Measurements from ENCODE around the gene TOM1L2. TPM values are rescaled to one million over a fixed set of nuclear protein-coding genes. Genes with fewer than 3 reads are reported as not detected.

The TOM1L2 gene
- total and polyA plus RNA-seq, 4 experiments from 2014 or later, result 1.6 to 63.1 (median 35.7) TPM

DNA sequence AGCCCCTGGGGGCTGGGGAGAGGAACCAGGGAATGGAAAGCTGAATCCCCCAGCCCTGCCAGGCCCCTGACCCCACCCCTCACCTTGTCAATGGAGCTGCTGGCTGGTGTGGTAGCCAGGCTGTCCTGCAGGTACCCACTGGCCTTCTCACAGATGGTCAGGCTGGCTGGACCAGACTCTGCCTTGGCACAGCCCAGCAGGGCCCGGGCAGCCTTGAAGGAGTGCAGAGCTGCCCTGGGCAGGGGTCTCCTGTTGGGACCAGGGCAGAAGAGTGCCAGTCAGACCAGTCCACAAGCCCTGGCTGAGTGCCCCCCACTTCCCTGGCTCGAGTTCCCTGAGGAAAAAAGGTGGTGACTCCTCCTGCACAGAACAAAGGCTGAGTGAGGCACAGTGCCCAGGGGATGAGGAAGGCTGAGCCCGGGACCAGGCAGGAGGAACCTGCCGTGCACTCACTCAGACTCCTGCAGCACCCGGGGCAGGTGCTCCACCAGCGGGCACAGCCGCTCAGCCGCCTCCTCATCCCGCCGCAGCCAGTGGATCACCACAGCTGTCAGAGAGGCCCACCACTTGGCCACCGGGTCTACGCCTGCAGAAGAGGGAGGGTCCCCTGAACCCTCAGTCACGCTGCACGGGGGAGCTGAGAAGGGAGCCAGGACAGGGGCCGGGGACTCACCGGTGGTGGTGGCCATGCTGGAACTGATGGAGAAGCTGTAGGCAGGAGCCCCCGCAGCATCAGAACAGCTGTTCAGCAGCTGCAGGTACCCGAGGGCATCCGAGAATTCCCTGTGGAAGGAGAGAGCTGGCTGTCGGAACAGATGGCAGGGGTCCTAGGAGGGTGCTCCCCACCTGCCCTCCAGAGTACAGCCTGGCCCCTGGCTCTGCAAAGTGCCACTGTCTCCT, 157.8 kb downstream of the TOM1L2 start:
- no peak overlapping the region for H3K4me3 ChIP-seq (ENCODE audit: low read length in 2 of 2)
- no peaks in the 10 kb centered on the region for H3K9me3 ChIP-seq (ENCODE audit: control insufficient read depth in 1 of 2, low read length in 2 of 2)
- Mint-ChIP-seq H3K27ac (peak overlapping the region in 1 of 7 donors; percentile 69), H3K4me1 (peaks cover 1 to 17% (median 5%) of the 10 kb centered on the region in 4 donors), H3K9me3 (peaks cover 0 to 2% (median 0%) of the 10 kb centered on the region in 8 donors), H3K36me3 (peaks cover 6 to 23% of the 10 kb centered on the region in 2 donors), H3K4me3 (no peak overlapping the region), H3K27me3 (no peaks in the 10 kb centered on the region)
- DNase-seq, result no peak
- ChIA-PET CTCF (ENCODE audit: partially characterized antibody) (interaction anchor here (1.2 to 11.7 kb wide), 4 partner anchors 18 to 42 kb away, joined by 3 to 234 read pairs (median 14); partner anchors contain the start of gene SREBF1), POLR2A (ENCODE audit: partially characterized antibody) (interaction anchor here (1.4 to 1.5 kb wide), 2 partner anchors 22 to 132 kb away, joined by 3 to 4 read pairs; partner anchors contain the start of gene SREBF1)
- peaks cover 17% of the 10 kb centered on the region for H3K36me3 ChIP-seq (ENCODE audit: insufficient read depth, low read length)
- no peaks in the 10 kb centered on the region for H3K27me3 ChIP-seq (ENCODE audit: insufficient read depth, low read length)
- intact Hi-C loops (cut with micrococcal nuclease), result no loop called here
- peaks cover 15% of the 10 kb centered on the region for H3K4me1 ChIP-seq (ENCODE audit: insufficient read depth, low read length)
- no peak overlapping the region for H3K27ac ChIP-seq (ENCODE audit: low read depth, low read length)

DNA sequence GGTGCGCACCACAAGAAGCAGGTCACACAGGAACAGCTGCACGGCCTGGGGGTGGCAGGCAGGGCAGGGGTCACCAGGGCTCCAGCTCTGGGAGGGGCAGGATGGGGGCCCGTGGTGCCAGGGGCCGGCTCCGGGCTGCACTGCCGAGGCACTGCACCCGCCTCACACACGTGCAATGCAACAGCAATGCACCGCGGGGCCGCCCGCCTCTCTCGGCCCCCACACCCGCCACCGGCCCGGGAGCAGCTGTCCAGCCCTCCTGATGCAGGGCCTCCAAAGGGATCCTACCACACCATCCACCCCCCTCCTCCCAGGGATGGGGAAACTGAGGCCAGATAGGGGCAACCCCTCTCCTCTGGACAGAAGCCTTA, 158.5 kb downstream of the TOM1L2 start:
- H3K9me3 Mint-ChIP-seq, result peaks cover 0 to 2% (median 0%) of the 10 kb centered on the region in 8 donors
- Histone ChIP-seq H3K27me3 (ENCODE audit: insufficient read depth, low read length) (no peaks in the 10 kb centered on the region), H3K4me1 (ENCODE audit: insufficient read depth, low read length) (peaks cover 8% of the 10 kb centered on the region), H3K9me3 (ENCODE audit: control insufficient read depth in 1 of 2, low read length in 2 of 2) (no peaks in the 10 kb centered on the region), H3K36me3 (ENCODE audit: insufficient read depth, low read length) (peaks cover 16% of the 10 kb centered on the region), H3K27ac (ENCODE audit: low read depth, low read length) (no peak overlapping the region), H3K4me3 (ENCODE audit: low read length in 2 of 2) (no peak overlapping the region)
- peaks cover under 1 to 12% (median 2%) of the 10 kb centered on the region in 4 donors for H3K4me1 Mint-ChIP-seq
- CTCF ChIA-PET (ENCODE audit: partially characterized antibody), result interaction anchor here (1.1 to 11.7 kb wide), 7 partner anchors 12 to 133 kb away, joined by 3 to 234 read pairs (median 11); partner anchors contain the start of genes RAI1 and SREBF1
- DNase-seq, result no peak
- intact Hi-C loops (cut with micrococcal nuclease), result no loop called here
- no peak overlapping the region for H3K4me3 Mint-ChIP-seq
- peaks cover 2 to 20% of the 10 kb centered on the region in 2 donors for H3K36me3 Mint-ChIP-seq
- POLR2A ChIA-PET (ENCODE audit: partially characterized antibody), result interaction anchor here (1.2 to 1.4 kb wide), 2 partner anchors 36 to 131 kb away, joined by 3 to 5 read pairs; no protein-coding TSS in a partner anchor
- H3K27ac Mint-ChIP-seq, result peak overlapping the region in 1 of 7 donors; percentile 69
- no peaks in the 10 kb centered on the region for H3K27me3 Mint-ChIP-seq

DNA sequence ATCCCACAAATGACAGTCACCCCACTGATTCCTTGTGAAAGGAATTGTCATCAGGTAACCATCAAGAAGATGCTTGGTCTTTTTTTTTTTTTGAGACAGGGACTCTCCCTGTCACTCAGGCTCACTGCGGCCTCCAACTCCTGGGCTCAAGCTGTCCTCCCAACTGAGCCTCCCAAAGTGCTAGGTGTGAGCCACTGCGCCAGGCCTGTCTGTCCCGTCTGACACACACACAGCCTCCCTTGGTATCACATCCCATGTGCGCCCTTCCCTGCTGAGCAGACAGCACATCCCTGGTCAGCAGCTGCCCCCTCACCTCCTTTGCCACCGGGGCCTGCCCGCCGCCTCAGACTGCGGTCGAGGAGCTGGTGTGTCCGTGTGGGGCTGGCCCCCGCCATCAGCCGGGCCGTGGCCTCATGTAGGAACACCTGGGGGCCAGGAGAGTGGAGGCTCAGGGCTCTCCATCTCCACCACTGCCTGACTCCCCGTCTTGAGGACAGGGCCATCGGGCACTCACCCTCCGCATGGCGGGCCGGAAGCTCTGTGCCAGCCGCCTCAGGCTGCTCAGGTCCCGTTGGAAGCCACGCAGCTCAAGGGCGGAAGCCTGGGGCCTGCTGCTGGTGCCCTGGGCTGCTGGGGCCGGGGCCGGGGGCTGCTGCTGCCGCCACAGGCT, 159.0 kb downstream of the TOM1L2 start:
- H3K27me3 ChIP-seq (ENCODE audit: insufficient read depth, low read length), result no peaks in the 10 kb centered on the region
- peaks cover 0 to 2% (median 0%) of the 10 kb centered on the region in 8 donors for H3K9me3 Mint-ChIP-seq
- no peaks in the 10 kb centered on the region for H3K9me3 ChIP-seq (ENCODE audit: control insufficient read depth in 1 of 2, low read length in 2 of 2)
- intact Hi-C loops (cut with micrococcal nuclease), result no loop called here
- H3K36me3 ChIP-seq (ENCODE audit: insufficient read depth, low read length), result peaks cover 11% of the 10 kb centered on the region
- peak overlapping the region in 2 of 7 donors; percentile 53 to 57 for H3K27ac Mint-ChIP-seq
- peak overlapping the region; percentile 8 for H3K27ac ChIP-seq (ENCODE audit: low read depth, low read length)
- H3K36me3 Mint-ChIP-seq, result peaks cover 0 to 18% of the 10 kb centered on the region in 2 donors
- H3K4me1 Mint-ChIP-seq, result peaks cover 0 to 12% (median 2%) of the 10 kb centered on the region in 4 donors
- H3K4me3 Mint-ChIP-seq, result no peak overlapping the region
- H3K4me1 ChIP-seq (ENCODE audit: insufficient read depth, low read length), result peaks cover 8% of the 10 kb centered on the region
- no peak for DNase-seq
- no peak overlapping the region for H3K4me3 ChIP-seq (ENCODE audit: low read length in 2 of 2)
- ChIA-PET POLR2A (ENCODE audit: partially characterized antibody) (interaction anchor here (0.8 to 1.4 kb wide), 4 partner anchors 23 to 131 kb away, joined by 3 to 5 read pairs (median 4); no protein-coding TSS in a partner anchor), CTCF (ENCODE audit: partially characterized antibody) (interaction anchor here (0.6 to 11.7 kb wide), 13 partner anchors 8 to 216 kb away, joined by 3 to 234 read pairs (median 8); partner anchors contain the start of genes RAI1 and SREBF1)
- no peaks in the 10 kb centered on the region for H3K27me3 Mint-ChIP-seq

DNA sequence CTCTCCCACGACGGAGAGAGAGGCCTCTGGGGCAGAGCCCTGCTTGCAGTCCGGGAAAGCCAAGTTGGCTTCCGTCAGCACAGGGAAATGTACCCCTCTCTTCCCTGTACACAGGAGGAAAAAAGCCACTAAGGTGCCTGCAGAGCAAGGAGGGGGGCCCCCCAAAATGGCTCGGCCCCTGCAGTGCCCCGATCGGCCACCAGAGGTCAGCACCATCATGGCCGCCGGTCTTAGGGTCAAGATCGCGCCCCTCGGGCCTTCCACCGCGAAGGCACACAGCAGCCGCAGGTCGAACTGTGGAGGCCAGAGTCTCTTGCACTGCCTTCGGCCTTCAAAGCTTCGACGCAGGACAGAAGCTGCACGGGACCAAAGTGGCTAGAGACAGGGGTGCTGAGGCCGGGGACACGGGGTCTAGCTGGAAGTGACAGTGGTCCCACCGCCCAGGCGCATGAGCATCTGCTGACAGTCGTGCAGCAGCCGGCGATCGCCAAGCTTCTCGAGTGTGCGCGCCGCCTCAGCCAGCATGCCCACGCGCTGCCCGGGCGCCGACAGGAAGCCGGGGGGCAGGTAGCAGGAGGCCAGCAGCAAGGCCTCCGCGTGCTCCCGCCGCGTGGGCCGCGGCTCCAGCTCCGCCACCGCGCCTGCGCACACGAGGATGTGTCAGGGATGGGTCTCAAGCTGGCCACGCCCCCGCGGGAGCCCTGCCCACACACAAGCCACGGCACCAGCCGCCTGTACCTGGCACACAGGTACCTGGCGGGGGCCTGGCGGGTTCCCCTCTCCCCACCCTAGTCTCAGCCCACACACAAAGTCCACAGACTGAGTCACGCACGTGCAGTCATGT, 159.8 kb downstream of the TOM1L2 start:
- Histone ChIP-seq H3K27me3 (ENCODE audit: insufficient read depth, low read length) (no peaks in the 10 kb centered on the region), H3K27ac (ENCODE audit: low read depth, low read length) (peak overlapping the region; percentile 8), H3K4me3 (ENCODE audit: low read length in 2 of 2) (no peak overlapping the region), H3K36me3 (ENCODE audit: insufficient read depth, low read length) (peaks cover 10% of the 10 kb centered on the region), H3K9me3 (ENCODE audit: control insufficient read depth in 1 of 2, low read length in 2 of 2) (no peaks in the 10 kb centered on the region), H3K4me1 (ENCODE audit: insufficient read depth, low read length) (peaks cover 8% of the 10 kb centered on the region)
- H3K27me3 Mint-ChIP-seq, result no peaks in the 10 kb centered on the region
- DNase-seq, result peak in 4 of 5 donors; percentile 58 to 71 (median 62)
- no peak overlapping the region for H3K4me3 Mint-ChIP-seq
- H3K4me1 Mint-ChIP-seq, result peaks cover 0 to 12% (median 2%) of the 10 kb centered on the region in 4 donors
- ChIA-PET POLR2A (ENCODE audit: partially characterized antibody) (interaction anchor here (0.5 to 1.2 kb wide), 4 partner anchors 13 to 37 kb away, joined by 3 to 5 read pairs (median 4); no protein-coding TSS in a partner anchor), CTCF (ENCODE audit: partially characterized antibody) (interaction anchor here (0.6 to 11.7 kb wide), 18 partner anchors 9 to 222 kb away, joined by 3 to 234 read pairs (median 7); partner anchors contain the start of genes RAI1 and SREBF1)
- intact Hi-C loops (cut with micrococcal nuclease), result loop anchor here (1.0 kb wide), 6 partner anchors 24 to 221 kb away; partner anchors contain the start of genes RAI1 and SREBF1
- H3K9me3 Mint-ChIP-seq, result peaks cover 0 to 2% (median 0%) of the 10 kb centered on the region in 8 donors
- H3K36me3 Mint-ChIP-seq, result peaks cover 0 to 15% of the 10 kb centered on the region in 2 donors
- H3K27ac Mint-ChIP-seq, result peak overlapping the region in 5 of 7 donors; percentile 24 to 60 (median 53)

DNA sequence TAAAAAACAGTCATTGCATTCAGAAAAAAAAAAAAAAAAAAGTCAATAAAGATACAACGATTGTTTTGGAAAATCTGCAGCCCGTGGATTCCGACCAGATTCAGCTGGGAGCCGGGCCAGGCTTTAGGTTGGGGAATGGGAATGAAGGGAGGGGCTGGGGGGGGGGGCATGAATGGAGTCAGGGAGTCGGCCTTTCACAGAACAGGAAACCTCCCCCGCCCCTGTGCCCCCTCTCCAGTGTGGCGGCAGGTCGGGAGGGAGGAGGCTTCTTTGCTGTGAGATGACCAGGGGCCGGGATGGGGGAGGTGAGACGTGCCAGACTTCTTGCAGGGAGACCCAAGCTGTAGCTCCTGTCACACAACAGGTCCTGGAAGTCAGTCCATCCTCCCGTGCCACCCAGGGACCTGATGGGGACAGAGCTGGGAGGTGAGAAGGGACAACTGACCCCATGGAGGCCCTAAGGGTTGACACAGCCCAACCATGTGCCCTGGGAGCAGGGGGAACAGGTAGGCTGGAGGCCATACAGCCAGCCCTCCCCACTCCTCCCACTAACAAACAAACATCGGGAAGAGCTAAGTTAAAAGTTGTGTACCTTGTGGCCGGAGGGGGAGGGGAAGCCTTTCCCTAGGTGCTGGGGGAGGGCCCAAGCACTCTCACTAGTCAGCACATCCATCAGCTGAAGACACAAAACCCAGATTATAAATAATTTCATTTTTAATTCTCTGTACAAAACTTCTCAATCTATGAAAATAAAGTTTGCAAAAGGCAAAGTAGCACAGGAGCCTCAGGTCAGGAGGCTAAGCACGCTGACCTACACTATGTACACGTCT, 160.6 kb downstream of the TOM1L2 start:
- Mint-ChIP-seq H3K4me1 (peaks cover 0 to 12% (median 2%) of the 10 kb centered on the region in 4 donors), H3K9me3 (peaks cover 0 to 2% (median 0%) of the 10 kb centered on the region in 8 donors), H3K27me3 (no peaks in the 10 kb centered on the region), H3K4me3 (no peak overlapping the region), H3K27ac (peak overlapping the region in 5 of 7 donors; percentile 13 to 83 (median 60)), H3K36me3 (peaks cover 0 to 15% of the 10 kb centered on the region in 2 donors)
- Histone ChIP-seq H3K36me3 (ENCODE audit: insufficient read depth, low read length) (peaks cover 10% of the 10 kb centered on the region), H3K27ac (ENCODE audit: low read depth, low read length) (no peak overlapping the region), H3K4me3 (ENCODE audit: low read length in 2 of 2) (no peak overlapping the region), H3K4me1 (ENCODE audit: insufficient read depth, low read length) (peaks cover 8% of the 10 kb centered on the region), H3K9me3 (ENCODE audit: control insufficient read depth in 1 of 2, low read length in 2 of 2) (no peaks in the 10 kb centered on the region), H3K27me3 (ENCODE audit: insufficient read depth, low read length) (no peaks in the 10 kb centered on the region)
- intact Hi-C loops (cut with micrococcal nuclease), result loop anchor here (1.0 kb wide), 6 partner anchors 25 to 222 kb away; partner anchors contain the start of genes RAI1 and SREBF1
- no peak for DNase-seq
- ChIA-PET CTCF (ENCODE audit: partially characterized antibody) (interaction anchor here (0.7 to 11.7 kb wide), 20 partner anchors 9 to 493 kb away, joined by 3 to 234 read pairs (median 6); partner anchors contain the start of genes ATPAF2, GID4 and SREBF1), POLR2A (ENCODE audit: partially characterized antibody) (interaction anchor here (1.1 kb wide), 1 partner anchor 29 kb away, joined by 4 read pairs; no protein-coding TSS in a partner anchor)

Data from CD4-positive, alpha-beta memory T cell (primary cell).